WI38 (cell line): ENCODE data around the gene GPR42.

Experiments used
- H3K4me3 ChIP-seq: 2 replicates; pipeline ENCODE4 v1.5.1; 2011; ENCODE audit warnings: low read depth, mild to moderate bottlenecking, control low read depth, low read length
- CTCF ChIP-seq: IDR thresholded peaks from 2 replicates; pipeline ENCODE4 v1.5.1; 2012; ENCODE audit warnings: low read depth, mild to moderate bottlenecking, control low read depth, low read length

The GPR42 gene

GRCh38 chr19:35347171-35347929, 23.5 kb upstream of the GPR42 start, which contains the start of gene FFAR1:
Gene FFAR1, plus strand, starts transcription at chr19:35347902. Its CDS starts 3,650 bp downstream, at chr19:35351552.
- H3K4me3 ChIP-seq = no peak within 1 kb of the TSS
- no peak for TF ChIP-seq CTCF

GRCh38 chr19:35347930-35348298, 23.0 kb upstream of the GPR42 start:
- no peak overlapping the region for H3K4me3 ChIP-seq
- no peak for TF ChIP-seq CTCF

GRCh38 chr19:35348911-35349611, 21.8 kb upstream of the GPR42 start:
- H3K4me3 ChIP-seq = no peak overlapping the region
- no peak for TF ChIP-seq CTCF

- no peak overlapping the region for H3K4me3 ChIP-seq
- TF ChIP-seq CTCF = no peak
Observed at GRCh38 chr19:35349614-35350521, 21.0 kb upstream of the GPR42 start.

- TF ChIP-seq CTCF = no peak
- no peak overlapping the region for H3K4me3 ChIP-seq
Observed at GRCh38 chr19:35350591-35350990, 20.3 kb upstream of the GPR42 start.

GRCh38 chr19:35351411-35352176, 19.3 kb upstream of the GPR42 start:
- TF ChIP-seq CTCF = no peak
- no peak overlapping the region for H3K4me3 ChIP-seq
